Measurements from ENCODE around the gene ECE2.

GRCh38 chr3:184284696-184285095, 8.9 kb downstream of the ECE2 start:
- no peak for TF ChIP-seq CTCF (IDR thresholded peaks at IDR 0.05)
- TF ChIP-seq EP300 (IDR thresholded peaks at IDR 0.05), result no peak
- TF ChIP-seq POLR2A (IDR thresholded peaks at IDR 0.05), result no peak

Measured in tibial nerve (tissue), 4 donors.